ENCODE data around the gene PPIP5K2. TPM values are rescaled to one million over a fixed set of nuclear protein-coding genes. Genes with fewer than 3 reads are reported as not detected.

Gene PPIP5K2
- total RNA-seq, 2 experiments from 2014 or later = 50.5 to 59.5 TPM

GRCh38 chr5:103228588-103228987 is 108.5 kb downstream of the PPIP5K2 start:
- Mint-ChIP-seq H3K27ac (no peak overlapping the region), H3K9me3 (no peaks in the 10 kb centered on the region), H3K4me1 (ENCODE audit: low read depth) (no peaks in the 10 kb centered on the region), H3K36me3 (ENCODE audit: low read depth) (no peaks in the 10 kb centered on the region), H3K4me3 (no peak overlapping the region), H3K27me3 (peaks cover 11% of the 10 kb centered on the region)
- ChIA-PET POLR2A (no interaction called here), CTCF (no interaction called here)
- no peak for DNase-seq
- TF ChIP-seq CTCF (IDR thresholded peaks at IDR 0.05) = no peak
- intact Hi-C loops (cut with micrococcal nuclease) = no loop called here
- no peak for ATAC-seq

- ATAC-seq = peak; percentile 77
- ChIA-PET POLR2A (no interaction called here), CTCF (interaction anchor here (0.9 to 2.4 kb wide), 18 partner anchors 8 to 396 kb away, joined by 3 to 26 read pairs (median 3); no protein-coding TSS in a partner anchor)
- peak; percentile 20 for DNase-seq
- H3K36me3 Mint-ChIP-seq (ENCODE audit: low read depth) = no peaks in the 10 kb centered on the region
- intact Hi-C loops (cut with micrococcal nuclease) = loop anchor here (1.0 kb wide), 1 partner anchor 243 kb away; no protein-coding TSS in a partner anchor
- H3K4me1 Mint-ChIP-seq (ENCODE audit: low read depth) = no peaks in the 10 kb centered on the region
- TF ChIP-seq CTCF (IDR thresholded peaks at IDR 0.05) = peak; percentile 79
- H3K4me3 Mint-ChIP-seq = no peak overlapping the region
- no peaks in the 10 kb centered on the region for H3K9me3 Mint-ChIP-seq
- peaks cover 8% of the 10 kb centered on the region for H3K27me3 Mint-ChIP-seq
- no peak overlapping the region for H3K27ac Mint-ChIP-seq
Observed at GRCh38 chr5:103232393-103232999, 112.4 kb downstream of the PPIP5K2 start.

- TF ChIP-seq CTCF (IDR thresholded peaks at IDR 0.05) = no peak
- Mint-ChIP-seq H3K4me1 (ENCODE audit: low read depth) (no peaks in the 10 kb centered on the region), H3K9me3 (peaks cover 1% of the 10 kb centered on the region), H3K27me3 (peaks cover 8% of the 10 kb centered on the region), H3K36me3 (ENCODE audit: low read depth) (no peaks in the 10 kb centered on the region), H3K27ac (no peak overlapping the region), H3K4me3 (no peak overlapping the region)
- no peak for ATAC-seq
- ChIA-PET CTCF (interaction anchor here (1.0 kb wide), 2 partner anchors 10 to 241 kb away, joined by 3 read pairs; no protein-coding TSS in a partner anchor), POLR2A (no interaction called here)
- DNase-seq = no peak
- intact Hi-C loops (cut with micrococcal nuclease) = no loop called here
Observed at GRCh38 chr5:103234239-103234975, 114.3 kb downstream of the PPIP5K2 start.

- H3K36me3 Mint-ChIP-seq (ENCODE audit: low read depth) = no peaks in the 10 kb centered on the region
- H3K27ac Mint-ChIP-seq = no peak overlapping the region
- no peaks in the 10 kb centered on the region for H3K4me1 Mint-ChIP-seq (ENCODE audit: low read depth)
- CTCF ChIA-PET = no interaction called here
- intact Hi-C loops (cut with micrococcal nuclease) = no loop called here
- no peak for TF ChIP-seq CTCF (IDR thresholded peaks at IDR 0.05)
- H3K9me3 Mint-ChIP-seq = peaks cover 3% of the 10 kb centered on the region
- DNase-seq = no peak
- H3K27me3 Mint-ChIP-seq = peaks cover 8% of the 10 kb centered on the region
- ATAC-seq = no peak
- POLR2A ChIA-PET = no interaction called here
- no peak overlapping the region for H3K4me3 Mint-ChIP-seq
Observed at GRCh38 chr5:103235891-103236290, 115.8 kb downstream of the PPIP5K2 start.

GRCh38 chr5:103237778-103238177 is 117.7 kb downstream of the PPIP5K2 start:
- no peak overlapping the region for H3K27ac Mint-ChIP-seq
- no peak overlapping the region for H3K4me3 Mint-ChIP-seq
- POLR2A ChIA-PET = no interaction called here
- peaks cover 8% of the 10 kb centered on the region for H3K27me3 Mint-ChIP-seq
- CTCF ChIA-PET = no interaction called here
- ATAC-seq = no peak
- H3K9me3 Mint-ChIP-seq = peaks cover 3% of the 10 kb centered on the region
- no peak for TF ChIP-seq CTCF (IDR thresholded peaks at IDR 0.05)
- H3K4me1 Mint-ChIP-seq (ENCODE audit: low read depth) = no peaks in the 10 kb centered on the region
- no peak for DNase-seq
- intact Hi-C loops (cut with micrococcal nuclease) = no loop called here
- no peaks in the 10 kb centered on the region for H3K36me3 Mint-ChIP-seq (ENCODE audit: low read depth)

Measured in activated CD8-positive, alpha-beta T cell treated with anti-CD3 and anti-CD28 coated beads for 36 hours (primary cell).